GM12878 (cell line): ENCODE data around the gene P3H2. TPM values are rescaled to one million over a fixed set of nuclear protein-coding genes. Genes with fewer than 3 reads are reported as not detected.

Source experiments
- ATAC-seq: fragments of 200-7000 bp; cut with Tn5 transposase; 3 replicates; pipeline ENCODE4 v1.9.1; 2020; ENCODE audit warnings: mild to moderate bottlenecking, moderate library complexity
- BruUV-seq: library from RNA; stranded (reverse); fragments of 400-500 nt; replicated peaks from 2 replicates; lab custom pipeline; 2021; lab: Mats Ljungman, UMichigan
- CTCF ChIA-PET: fragments of 300-600 bp; sonication (Branson Sonifier 250); formaldehyde crosslinking; extraction: SDS; loops from one replicate; lab custom pipeline; 2021; ENCODE audit warnings: inconsistent platforms; lab: Yijun Ruan, JAX
- POLR2A ChIA-PET: fragments of 350-600 bp; formaldehyde crosslinking; extraction: SDS; loops from one replicate; lab custom pipeline; 2021; ENCODE audit warnings: inconsistent platforms; lab: Charles Lee
- RAD21 ChIA-PET: fragments of 300-600 bp; sonication (Branson Sonifier 250); formaldehyde crosslinking; loops from one replicate; lab custom pipeline; 2023; ENCODE audit warnings: antibody characterized with exemption; ENCODE audit not compliant: unreplicated experiment; lab: Charles Lee
- SMC1A ChIA-PET: fragments of 300-600 bp; sonication (Branson Sonifier 250); formaldehyde crosslinking; loops from one replicate; lab custom pipeline; 2023; ENCODE audit not compliant: unreplicated experiment, uncharacterized antibody; lab: Charles Lee
- DNase-seq: peaks from one replicate; pipeline ENCODE4 v3.0.0-alpha.2; 2011; ENCODE audit warnings: low read depth, low spot score
- FAIRE-seq: peaks from 3 replicates; lab custom pipeline; 2011; peaks lifted over from hg19 to GRCh38; lab: Jason Lieb, UNC
- H2AFZ ChIP-seq: 2 replicates; pipeline ENCODE4 v1.6.0; 2011; ENCODE audit warnings: low read depth, low read length, control low read depth; ENCODE audit not compliant: control insufficient read depth
- H3K27ac ChIP-seq: 2 replicates; pipeline ENCODE4 v1.5.1; 2011; ENCODE audit warnings: control low read depth; ENCODE audit not compliant: control insufficient read depth, insufficient read depth
- H3K27me3 ChIP-seq, 2 experiments: replicated peaks in 1 of 2; 2 replicates each; pipeline versions ENCODE4 v1.6.0 to v1.6.1; 2011; ENCODE audit warnings: low read length in 1 of 2; ENCODE audit not compliant: control insufficient read depth in 2 of 2, insufficient read depth in 2 of 2
- H3K36me3 ChIP-seq, 2 experiments: 2 replicates each; pipeline ENCODE4 v1.5.1; 2011; ENCODE audit warnings: low read length in 1 of 2; ENCODE audit not compliant: control insufficient read depth in 2 of 2, insufficient read depth in 2 of 2
- H3K4me1 ChIP-seq: 2 replicates; pipeline ENCODE4 v1.6.1; 2011; ENCODE audit warnings: mild to moderate bottlenecking, low read length, moderate library complexity, mixed read lengths; ENCODE audit not compliant: control insufficient read depth, insufficient read depth
- H3K4me2 ChIP-seq: 2 replicates; pipeline ENCODE4 v1.6.0; 2011; ENCODE audit warnings: control low read depth; ENCODE audit not compliant: control insufficient read depth, insufficient read depth
- H3K4me3 ChIP-seq: fragments of 200-600 bp; sonication (generic); 2 replicates; pipeline ENCODE4 v1.5.1; 2016
- H3K79me2 ChIP-seq: 2 replicates; pipeline ENCODE4 v1.6.0; 2011; ENCODE audit warnings: low read length; ENCODE audit not compliant: control insufficient read depth, insufficient read depth
- H3K9ac ChIP-seq: 2 replicates; pipeline ENCODE4 v1.8.0; 2011; ENCODE audit warnings: low read length, control low read depth, mixed read lengths; ENCODE audit not compliant: control insufficient read depth, insufficient read depth
- H3K9me3 ChIP-seq: replicated peaks from 3 replicates; pipeline ENCODE4 v1.5.1; 2011; ENCODE audit warnings: mild to moderate bottlenecking, low read length; ENCODE audit not compliant: control insufficient read depth, insufficient read depth
- H4K20me1 ChIP-seq: 2 replicates; pipeline ENCODE4 v1.6.0; 2011; ENCODE audit not compliant: control insufficient read depth, insufficient read depth
- ASH2L ChIP-seq: fragments of 300-600, 200-600 bp; sonication (generic); IDR thresholded peaks from 2 replicates; pipeline ENCODE4 v1.6.1; 2017; ENCODE audit warnings: low read depth, mild to moderate bottlenecking, borderline replicate concordance
- BACH1 ChIP-seq: fragments of 450-650 bp; IDR thresholded peaks from 2 replicates; pipeline ENCODE4 v1.6.1; 2017; ENCODE audit warnings: mild to moderate bottlenecking, borderline replicate concordance
- BCL11A ChIP-seq: IDR thresholded peaks from 2 replicates; pipeline ENCODE4 v1.6.1; 2011; ENCODE audit warnings: low read depth, low read length
- CBX5 ChIP-seq: sonication (generic); IDR thresholded peaks from 2 replicates; pipeline ENCODE4 v1.6.1; 2016; ENCODE audit warnings: low read depth, moderate library complexity, mild to moderate bottlenecking, inconsistent platforms
- EGR1 ChIP-seq, 2 experiments: IDR thresholded peaks; 1 replicate in 1 of 2; 2 replicates in 1 of 2; pipeline ENCODE4 v1.6.1; 2011 to 2012; ENCODE audit warnings: low read depth in 2 of 2, low read length in 2 of 2, borderline replicate concordance in 1 of 2, mild to moderate bottlenecking in 1 of 2, moderate library complexity in 1 of 2
- HDAC2 ChIP-seq: fragments of 200-600 bp; sonication (generic); IDR thresholded peaks from 2 replicates; pipeline ENCODE4 v1.6.1; 2017
- MYC ChIP-seq: IDR thresholded peaks from 2 replicates; pipeline ENCODE4 v1.6.1; 2011; ENCODE audit warnings: mild to moderate bottlenecking, low read length, moderate library complexity, inconsistent platforms; ENCODE audit not compliant: insufficient read depth, insufficient replicate concordance, insufficient read length, severe bottlenecking
- PAX8 ChIP-seq: fragments of 450-650 bp; IDR thresholded peaks from 2 replicates; pipeline ENCODE4 v1.6.1; 2017; ENCODE audit warnings: mild to moderate bottlenecking, moderate library complexity
- RAD21 ChIP-seq: IDR thresholded peaks from 2 replicates; pipeline ENCODE4 v1.6.1; 2011; ENCODE audit warnings: mild to moderate bottlenecking, low read depth, low read length, moderate library complexity; ENCODE audit not compliant: insufficient read depth
- RCOR1 ChIP-seq: conservative IDR thresholded peaks from 2 replicates; pipeline ENCODE4 v1.6.1; 2012; ENCODE audit warnings: low read depth, low read length, improper control_type of control experiment
- YBX1 ChIP-seq: fragments of 450-650 bp; IDR thresholded peaks from 2 replicates; pipeline ENCODE4 v1.6.1; 2016; ENCODE audit warnings: antibody characterized with exemption
- WGBS: methylation state at CpG from one replicate; pipeline ENCODE4 v1.1.6; 2016; ENCODE audit warnings: low lambda C conversion rate; ENCODE audit not compliant: insufficient replicate concordance, insufficient coverage; ENCODE audit errors: missing lambda C conversion rate; 5-methylcytosine and 5-hydroxymethylcytosine counted together
- in situ Hi-C: fragments of 300-500 bp; cut with MboI; formaldehyde crosslinking; loops from 9 replicates; pipeline ENCODE4 v1.14.3; 2018; ENCODE audit warnings: mixed read lengths
- intact Hi-C: fragments of 100-400 bp; cut with micrococcal nuclease; formaldehyde crosslinking; loops from one replicate; pipeline ENCODE4 v1.14.2; 2022; ENCODE audit not compliant: unreplicated experiment
- polyA plus RNA-seq, 11 experiments: library from polyadenylated mRNA; depleted of rRNA in 4 of 11; unstranded in 6 of 11; stranded (reverse) in 5 of 11; fragments of >200 nt; fragmentation: Nextera tagmentation in 4 of 11; fragmentation: Illumina TruSeq in 1 of 11; extraction: Ambion mirVana in 4 of 11; extraction: Trizol in 1 of 11; gene quantifications; 1 replicate in 1 of 11; 2 replicates in 10 of 11; pipeline versions ENCODE4 v1.2.1 to v1.2.3, GENCODE V29; 2011 to 2016; ENCODE audit warnings: inconsistent platforms in 2 of 11, missing spikeins in 2 of 11, low read depth in 1 of 11
- total RNA-seq, 4 experiments: library from RNA; depleted of rRNA in 3 of 4; stranded (reverse); fragments of >200 nt in 3 of 4; fragmentation: Illumina TruSeq in 1 of 4; extraction: Trizol in 1 of 4; gene quantifications; 2 replicates each; pipeline versions ENCODE4 v1.2.1 to v1.2.3, GENCODE V29; 2013 to 2021
- TF ChIP-seq, protein P1 (sequence below): fragments of 450-650 bp; IDR thresholded peaks from 2 replicates; pipeline ENCODE4 v1.6.1; 2017; ENCODE audit warnings: mild to moderate bottlenecking, low read depth, inconsistent platforms; ENCODE audit not compliant: poor library complexity, severe bottlenecking
- TF ChIP-seq, protein P2 (sequence below): IDR thresholded peaks from 2 replicates; pipeline ENCODE4 v1.6.1; 2011; ENCODE audit warnings: borderline replicate concordance, low read depth, mild to moderate bottlenecking, moderate library complexity, mixed read lengths, low read length; ENCODE audit not compliant: insufficient read depth; ENCODE audit errors: extremely low read length

P3H2 gene
- total and polyA plus RNA-seq, 10 of the 15 experiments (the other 5 are each of a cell fraction or from before 2014, with no cell fraction given): 27.0 to 97.6 (median 83.2) TPM

DNA sequence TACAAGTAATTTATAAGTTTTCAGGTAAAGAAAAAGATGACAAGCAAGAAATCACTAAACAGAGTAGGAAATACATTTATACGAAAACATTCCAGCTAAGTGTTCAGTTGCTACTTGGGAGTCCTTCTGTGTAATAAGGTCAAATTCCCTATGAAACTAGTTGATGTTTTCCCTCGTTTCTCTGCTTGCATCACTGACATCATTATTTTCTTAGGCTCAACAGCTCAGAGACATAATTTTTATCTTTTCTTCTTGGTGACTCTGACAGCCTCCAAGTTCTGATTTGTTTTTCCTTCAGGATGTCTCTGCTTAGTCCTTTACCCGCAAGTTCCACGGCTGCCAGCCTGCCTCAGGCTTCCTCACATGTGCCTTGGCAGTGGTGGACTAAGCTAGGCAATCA lies 173.6 kb downstream of the P3H2 start:
- in situ Hi-C loops: no loop called here
- WGBS: 75% methylated on average over 4 of the region's 4 CpGs
- POLR2A ChIA-PET: interaction anchor here (1.2 kb wide), 1 partner anchor 10 kb away, joined by 4 read pairs; no protein-coding TSS in a partner anchor
- no peaks in the 10 kb centered on the region for H3K79me2 ChIP-seq
- H3K27me3 ChIP-seq: no peaks in the 10 kb centered on the region; a peak in 1 of 4 replicates
- RAD21 ChIA-PET: interaction anchor here (0.8 to 7.6 kb wide), 7 partner anchors 259 to 801 kb away, joined by 3 to 195 read pairs (median 6); no protein-coding TSS in a partner anchor
- DNase-seq (no peak), ATAC-seq (no peak), FAIRE-seq (no peak)
- SMC1A ChIA-PET: interaction anchor here (0.8 to 11.1 kb wide), 20 partner anchors 14 to 674 kb away, joined by 3 to 213 read pairs (median 4); no protein-coding TSS in a partner anchor
- CTCF ChIA-PET: interaction anchor here (0.6 to 9.2 kb wide), 17 partner anchors 10 to 739 kb away, joined by 3 to 288 read pairs (median 5); no protein-coding TSS in a partner anchor
- no TSS peak for BruUV-seq
- H4K20me1 ChIP-seq: no peaks in the 10 kb centered on the region
- H3K9ac ChIP-seq: no peak overlapping the region
- no peak overlapping the region for H3K4me3 ChIP-seq
- TF ChIP-seq BACH1 (no peak), EGR1 (IDR thresholded peaks at IDR 0.05; ENCODE audit: borderline replicate concordance in 1 of 2, low read depth in 2 of 2, low read length in 2 of 2) (no peak), BCL11A (no peak), PAX8 (no peak), YBX1 (no peak), HDAC2 (no peak), RCOR1 (no peak), RAD21 (no peak), MYC (no peak), ASH2L (no peak), CBX5 (no peak)
- TF ChIP-seq, protein P1, sequence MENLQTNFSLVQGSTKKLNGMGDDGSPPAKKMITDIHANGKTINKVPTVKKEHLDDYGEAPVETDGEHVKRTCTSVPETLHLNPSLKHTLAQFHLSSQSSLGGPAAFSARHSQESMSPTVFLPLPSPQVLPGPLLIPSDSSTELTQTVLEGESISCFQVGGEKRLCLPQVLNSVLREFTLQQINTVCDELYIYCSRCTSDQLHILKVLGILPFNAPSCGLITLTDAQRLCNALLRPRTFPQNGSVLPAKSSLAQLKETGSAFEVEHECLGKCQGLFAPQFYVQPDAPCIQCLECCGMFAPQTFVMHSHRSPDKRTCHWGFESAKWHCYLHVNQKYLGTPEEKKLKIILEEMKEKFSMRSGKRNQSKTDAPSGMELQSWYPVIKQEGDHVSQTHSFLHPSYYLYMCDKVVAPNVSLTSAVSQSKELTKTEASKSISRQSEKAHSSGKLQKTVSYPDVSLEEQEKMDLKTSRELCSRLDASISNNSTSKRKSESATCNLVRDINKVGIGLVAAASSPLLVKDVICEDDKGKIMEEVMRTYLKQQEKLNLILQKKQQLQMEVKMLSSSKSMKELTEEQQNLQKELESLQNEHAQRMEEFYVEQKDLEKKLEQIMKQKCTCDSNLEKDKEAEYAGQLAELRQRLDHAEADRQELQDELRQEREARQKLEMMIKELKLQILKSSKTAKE: no peak
- TF ChIP-seq, protein P2, sequence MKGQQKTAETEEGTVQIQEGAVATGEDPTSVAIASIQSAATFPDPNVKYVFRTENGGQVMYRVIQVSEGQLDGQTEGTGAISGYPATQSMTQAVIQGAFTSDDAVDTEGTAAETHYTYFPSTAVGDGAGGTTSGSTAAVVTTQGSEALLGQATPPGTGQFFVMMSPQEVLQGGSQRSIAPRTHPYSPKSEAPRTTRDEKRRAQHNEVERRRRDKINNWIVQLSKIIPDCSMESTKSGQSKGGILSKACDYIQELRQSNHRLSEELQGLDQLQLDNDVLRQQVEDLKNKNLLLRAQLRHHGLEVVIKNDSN: no peak
- intact Hi-C loops: loop anchor here (5.0 to 10.0 kb wide), 2 partner anchors 260 to 382 kb away; no protein-coding TSS in a partner anchor
- H2AFZ ChIP-seq: no peak overlapping the region
- no peak overlapping the region for H3K4me2 ChIP-seq
- peaks cover 3% of the 10 kb centered on the region; the same call in 1 of the 2 replicates for H3K4me1 ChIP-seq
- H3K36me3 ChIP-seq: no peaks in the 10 kb centered on the region
- H3K27ac ChIP-seq: no peak overlapping the region
- H3K9me3 ChIP-seq: no peaks in the 10 kb centered on the region
